Measurements from ENCODE around the gene CER1.

CER1 gene

DNA sequence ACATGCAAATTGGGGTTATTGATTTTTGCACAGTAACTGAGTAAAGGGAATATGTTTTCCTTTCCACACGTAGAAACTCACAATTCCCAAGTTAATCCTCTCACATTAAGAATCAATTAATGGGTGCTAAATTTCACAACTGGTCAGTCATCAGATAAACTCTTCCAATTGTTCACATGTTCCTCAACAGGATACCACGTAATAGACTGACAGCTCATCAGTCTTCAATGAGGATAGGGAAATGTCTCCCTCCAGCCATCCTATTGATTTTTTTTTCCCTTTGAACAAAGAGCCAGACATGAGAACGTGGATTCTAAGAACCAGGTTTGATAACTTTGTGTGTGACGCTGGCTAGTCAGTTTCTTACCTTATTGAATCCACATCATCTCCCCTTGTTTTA lies 768 bp upstream of the CER1 start:
- TF ChIP-seq TARDBP (IDR thresholded peaks at IDR 0.05) (no peak), ZNF384 (IDR thresholded peaks at IDR 0.05) (no peak), FOXM1 (IDR thresholded peaks at IDR 0.05; ENCODE audit: borderline replicate concordance) (no peak), HDGF (IDR thresholded peaks at IDR 0.05; ENCODE audit: borderline replicate concordance) (no peak), FOXA1 (IDR thresholded peaks at IDR 0.05) (no peak), LEF1 (IDR thresholded peaks at IDR 0.05; ENCODE audit: borderline replicate concordance) (no peak), SUZ12 (IDR thresholded peaks at IDR 0.05) (no peak), BHLHE40 (IDR thresholded peaks at IDR 0.05; ENCODE audit: borderline replicate concordance) (no peak), CTBP1 (IDR thresholded peaks at IDR 0.05; ENCODE audit: borderline replicate concordance) (no peak), L3MBTL2 (conservative IDR thresholded peaks at IDR 0.05) (no peak), NFRKB (IDR thresholded peaks at IDR 0.05) (no peak), ELF4 (IDR thresholded peaks at IDR 0.05) (no peak), ARNT (IDR thresholded peaks at IDR 0.05) (no peak), FOXK2 (IDR thresholded peaks at IDR 0.05) (no peak), SP1 (IDR thresholded peaks at IDR 0.05) (no peak)
- TF ChIP-seq, protein P1, sequence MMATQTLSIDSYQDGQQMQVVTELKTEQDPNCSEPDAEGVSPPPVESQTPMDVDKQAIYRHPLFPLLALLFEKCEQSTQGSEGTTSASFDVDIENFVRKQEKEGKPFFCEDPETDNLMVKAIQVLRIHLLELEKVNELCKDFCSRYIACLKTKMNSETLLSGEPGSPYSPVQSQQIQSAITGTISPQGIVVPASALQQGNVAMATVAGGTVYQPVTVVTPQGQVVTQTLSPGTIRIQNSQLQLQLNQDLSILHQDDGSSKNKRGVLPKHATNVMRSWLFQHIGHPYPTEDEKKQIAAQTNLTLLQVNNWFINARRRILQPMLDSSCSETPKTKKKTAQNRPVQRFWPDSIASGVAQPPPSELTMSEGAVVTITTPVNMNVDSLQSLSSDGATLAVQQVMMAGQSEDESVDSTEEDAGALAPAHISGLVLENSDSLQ (IDR thresholded peaks at IDR 0.05), result no peak
- ChIA-PET CTCF (no interaction called here), POLR2A (no interaction called here)
- DNase-seq (ENCODE audit: extremely low spot score), result no peak

DNA sequence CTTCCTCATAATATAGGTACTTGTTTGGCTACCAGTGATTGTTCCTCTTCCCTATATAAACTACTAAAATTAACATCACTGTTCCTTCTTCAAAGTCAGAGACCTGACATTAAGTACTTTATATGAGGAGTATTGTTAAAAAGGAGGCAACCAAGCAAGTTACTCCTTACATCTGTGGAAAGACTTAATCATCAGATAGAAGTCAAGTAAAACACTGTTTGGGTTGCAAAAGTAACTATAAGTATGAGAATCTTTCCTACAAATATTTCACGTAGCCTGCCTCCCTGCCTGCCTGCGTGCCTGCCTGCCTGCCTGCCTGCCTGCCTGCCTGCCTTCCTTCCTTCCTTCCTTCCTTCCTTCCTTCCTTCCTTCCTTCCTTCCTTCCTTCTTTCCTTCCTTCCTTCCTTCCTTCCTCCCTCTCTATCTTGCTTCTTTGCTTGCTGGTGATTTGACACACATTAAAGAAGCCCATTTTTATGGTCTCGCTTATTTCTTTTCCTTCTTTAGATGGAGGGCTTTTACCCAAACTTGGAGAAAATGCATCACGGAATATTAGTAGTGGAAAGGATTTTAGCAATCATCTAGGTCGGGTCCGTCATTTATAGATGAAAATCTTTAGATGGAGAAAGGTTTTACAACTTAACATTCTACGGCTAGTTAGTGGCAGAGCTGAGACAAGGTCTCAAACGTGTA lies 3.2 kb downstream of the CER1 start:
- CTCF ChIA-PET, result no interaction called here
- POLR2A ChIA-PET, result no interaction called here
- TF ChIP-seq L3MBTL2 (conservative IDR thresholded peaks at IDR 0.05) (no peak), NFRKB (IDR thresholded peaks at IDR 0.05) (no peak), BHLHE40 (IDR thresholded peaks at IDR 0.05; ENCODE audit: borderline replicate concordance) (no peak), FOXM1 (IDR thresholded peaks at IDR 0.05; ENCODE audit: borderline replicate concordance) (no peak), SUZ12 (IDR thresholded peaks at IDR 0.05) (no peak), CTBP1 (IDR thresholded peaks at IDR 0.05; ENCODE audit: borderline replicate concordance) (no peak), LEF1 (IDR thresholded peaks at IDR 0.05; ENCODE audit: borderline replicate concordance) (no peak), ZNF384 (IDR thresholded peaks at IDR 0.05) (no peak), FOXA1 (IDR thresholded peaks at IDR 0.05) (no peak), FOXK2 (IDR thresholded peaks at IDR 0.05) (no peak), ARNT (IDR thresholded peaks at IDR 0.05) (no peak), TARDBP (IDR thresholded peaks at IDR 0.05) (no peak), ELF4 (IDR thresholded peaks at IDR 0.05) (no peak), SP1 (IDR thresholded peaks at IDR 0.05) (no peak), HDGF (IDR thresholded peaks at IDR 0.05; ENCODE audit: borderline replicate concordance) (no peak)
- TF ChIP-seq, protein P1 (IDR thresholded peaks at IDR 0.05), result no peak
- DNase-seq (ENCODE audit: extremely low spot score), result no peak

DNA sequence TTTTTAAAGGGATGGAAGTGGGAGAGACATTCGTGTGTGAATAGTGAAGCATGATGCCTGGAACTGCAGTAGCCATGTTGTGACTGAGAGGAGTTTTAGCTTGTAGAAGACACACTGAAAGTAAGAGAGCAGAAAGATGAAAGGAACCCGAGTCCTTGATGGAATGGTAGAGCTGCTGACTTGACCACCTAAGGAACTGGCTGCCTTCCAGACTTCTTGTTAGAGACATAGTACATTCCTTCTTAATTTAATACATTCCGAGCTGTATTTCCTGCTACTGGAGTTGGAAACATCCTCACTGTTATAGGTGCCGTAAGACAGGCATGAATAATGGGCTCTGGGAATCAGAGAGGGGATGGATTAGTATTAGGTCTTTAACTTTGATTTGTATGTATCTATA lies 7.4 kb downstream of the CER1 start:
- DNase-seq (ENCODE audit: extremely low spot score), result no peak
- ChIA-PET CTCF (no interaction called here), POLR2A (no interaction called here)
- TF ChIP-seq TARDBP (IDR thresholded peaks at IDR 0.05) (no peak), ZNF384 (IDR thresholded peaks at IDR 0.05) (no peak), NFRKB (IDR thresholded peaks at IDR 0.05) (no peak), HDGF (IDR thresholded peaks at IDR 0.05; ENCODE audit: borderline replicate concordance) (no peak), FOXK2 (IDR thresholded peaks at IDR 0.05) (no peak), ELF4 (IDR thresholded peaks at IDR 0.05) (no peak), LEF1 (IDR thresholded peaks at IDR 0.05; ENCODE audit: borderline replicate concordance) (no peak), SUZ12 (IDR thresholded peaks at IDR 0.05) (no peak), ARNT (IDR thresholded peaks at IDR 0.05) (no peak), SP1 (IDR thresholded peaks at IDR 0.05) (no peak), L3MBTL2 (conservative IDR thresholded peaks at IDR 0.05) (no peak), BHLHE40 (IDR thresholded peaks at IDR 0.05; ENCODE audit: borderline replicate concordance) (no peak), FOXA1 (IDR thresholded peaks at IDR 0.05) (no peak), CTBP1 (IDR thresholded peaks at IDR 0.05; ENCODE audit: borderline replicate concordance) (no peak), FOXM1 (IDR thresholded peaks at IDR 0.05; ENCODE audit: borderline replicate concordance) (no peak)
- TF ChIP-seq, protein P1 (IDR thresholded peaks at IDR 0.05), result no peak

DNA sequence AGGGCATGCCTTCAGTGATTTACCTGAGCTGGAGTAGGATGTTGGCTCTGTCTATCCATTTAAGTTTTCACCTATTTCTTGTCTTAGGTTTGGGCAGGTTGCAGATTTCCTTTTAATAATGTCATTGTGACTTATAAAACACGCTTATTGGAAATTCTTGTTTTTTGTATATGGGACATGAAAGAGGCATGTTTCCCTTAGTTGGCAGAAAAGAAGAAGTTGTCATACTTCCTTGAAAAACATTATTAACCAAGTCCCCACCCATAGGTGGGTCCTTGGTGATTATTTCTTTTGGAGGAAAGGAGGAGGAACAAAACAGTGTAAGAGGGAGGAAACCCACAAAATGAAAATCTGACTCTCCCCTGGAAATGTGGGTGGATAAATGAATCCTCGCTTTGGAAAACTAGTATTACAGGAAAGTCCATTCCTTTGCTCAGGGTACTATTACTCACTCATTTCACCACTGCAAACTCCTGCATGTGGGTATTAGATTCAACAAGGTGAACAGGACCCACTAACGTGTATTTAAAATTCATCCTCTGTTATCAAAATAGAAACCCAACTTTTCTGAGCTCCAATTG lies 9.3 kb downstream of the CER1 start:
- no peak for DNase-seq (ENCODE audit: extremely low spot score)
- ChIA-PET CTCF (no interaction called here), POLR2A (no interaction called here)
- TF ChIP-seq NFRKB (IDR thresholded peaks at IDR 0.05) (no peak), SP1 (IDR thresholded peaks at IDR 0.05) (no peak), L3MBTL2 (conservative IDR thresholded peaks at IDR 0.05) (no peak), FOXM1 (IDR thresholded peaks at IDR 0.05; ENCODE audit: borderline replicate concordance) (no peak), FOXK2 (IDR thresholded peaks at IDR 0.05) (no peak), HDGF (IDR thresholded peaks at IDR 0.05; ENCODE audit: borderline replicate concordance) (no peak), CTBP1 (IDR thresholded peaks at IDR 0.05; ENCODE audit: borderline replicate concordance) (no peak)
- TF ChIP-seq, protein P1 (IDR thresholded peaks at IDR 0.05), result no peak

DNA sequence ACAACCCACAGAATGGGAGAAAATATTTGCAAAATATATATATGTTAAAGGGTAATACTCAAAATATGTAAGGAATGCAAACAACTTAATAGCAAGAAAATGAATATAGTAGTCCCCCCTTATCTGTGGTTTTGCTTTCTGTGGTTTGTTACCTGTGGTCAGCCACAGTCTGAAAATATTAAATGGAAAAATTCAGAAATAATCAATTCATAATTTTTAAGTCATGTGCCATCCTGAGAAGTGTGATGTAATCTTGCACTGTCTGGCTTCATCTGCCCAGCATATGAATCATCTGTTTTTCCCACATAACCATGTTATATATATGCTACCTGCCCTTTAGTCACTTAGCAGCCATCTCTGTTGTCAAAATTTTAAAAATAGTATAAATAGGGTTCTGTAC lies 11.7 kb downstream of the CER1 start:
- ChIA-PET CTCF (interaction anchor here (0.6 kb wide), 1 partner anchor 644 kb away, joined by 3 read pairs; no protein-coding TSS in a partner anchor), POLR2A (no interaction called here)
- DNase-seq (ENCODE audit: extremely low spot score), result no peak
- TF ChIP-seq FOXM1 (IDR thresholded peaks at IDR 0.05; ENCODE audit: borderline replicate concordance) (no peak), ZNF384 (IDR thresholded peaks at IDR 0.05) (no peak), NFRKB (IDR thresholded peaks at IDR 0.05) (no peak), HDGF (IDR thresholded peaks at IDR 0.05; ENCODE audit: borderline replicate concordance) (no peak), L3MBTL2 (conservative IDR thresholded peaks at IDR 0.05) (no peak), ARNT (IDR thresholded peaks at IDR 0.05) (no peak), ELF4 (IDR thresholded peaks at IDR 0.05) (no peak), TARDBP (IDR thresholded peaks at IDR 0.05) (no peak), LEF1 (IDR thresholded peaks at IDR 0.05; ENCODE audit: borderline replicate concordance) (no peak), FOXK2 (IDR thresholded peaks at IDR 0.05) (no peak), BHLHE40 (IDR thresholded peaks at IDR 0.05; ENCODE audit: borderline replicate concordance) (no peak), CTBP1 (IDR thresholded peaks at IDR 0.05; ENCODE audit: borderline replicate concordance) (no peak), SP1 (IDR thresholded peaks at IDR 0.05) (no peak), FOXA1 (IDR thresholded peaks at IDR 0.05) (no peak), SUZ12 (IDR thresholded peaks at IDR 0.05) (no peak)
- TF ChIP-seq, protein P1 (IDR thresholded peaks at IDR 0.05), result no peak

All from HEK293T (cell line).